Neural crest cell (in vitro differentiated cells): Measurements from ENCODE around the gene TNFAIP3. TPM values are rescaled to one million over a fixed set of nuclear protein-coding genes. Genes with fewer than 3 reads are reported as not detected.
"Not testable (repeated sequence)": the region's sequence is repeated elsewhere in the genome, so short reads cannot be mapped to it uniquely, and the experiment has no call there.

ENCODE experiments used
- DNase-seq: peaks from one replicate; pipeline ENCODE4 v3.0.0; 2021; ENCODE audit warnings: low read depth, mixed read lengths, low spot score
- H3K27ac Mint-ChIP-seq: one replicate; pipeline ENCODE4 v1.8.0; 2021; ENCODE audit warnings: mild to moderate bottlenecking, mixed read lengths; ENCODE audit not compliant: unreplicated experiment
- H3K27me3 Mint-ChIP-seq: 2 replicates; pipeline ENCODE4 v1.8.0; 2021; ENCODE audit warnings: low read depth, mild to moderate bottlenecking, mixed read lengths
- H3K36me3 Mint-ChIP-seq: 2 replicates; pipeline ENCODE4 v1.8.0; 2021; ENCODE audit warnings: low read depth, mild to moderate bottlenecking, mixed read lengths
- H3K4me1 Mint-ChIP-seq: 2 replicates; pipeline ENCODE4 v1.8.0; 2021; ENCODE audit warnings: mixed read lengths
- H3K4me3 Mint-ChIP-seq: one replicate; pipeline ENCODE4 v1.8.0; 2021; ENCODE audit warnings: mild to moderate bottlenecking, mixed read lengths
- H3K9me3 Mint-ChIP-seq: 2 replicates; pipeline ENCODE4 v1.8.0; 2021; ENCODE audit warnings: mixed read lengths
- CTCF ChIP-seq: fragments of 200-600 bp; sonication (generic); conservative IDR thresholded peaks from 2 replicates; pipeline ENCODE4 v1.5.0; 2021; ENCODE audit warnings: antibody characterized with exemption, mild to moderate bottlenecking
- total RNA-seq: library from RNA; stranded (reverse); gene quantifications from 2 replicates; pipeline ENCODE4 v1.2.1, GENCODE V29; 2021

TNFAIP3 gene
- total RNA-seq, 1 donor from 2014 or later = 2.9 TPM

- Mint-ChIP-seq H3K27me3 (no peaks in the 10 kb centered on the region), H3K4me1 (peaks cover 13% of the 10 kb centered on the region)
- no peak for TF ChIP-seq CTCF
Measured at GRCh38 chr6:137880746-137881521, 13.9 kb downstream of the TNFAIP3 start.

GRCh38 chr6:137881522-137881886 lies 14.4 kb downstream of the TNFAIP3 start:
- DNase-seq = no peak
- peaks cover 12% of the 10 kb centered on the region for H3K4me1 Mint-ChIP-seq

More at GRCh38 chr6:137880746-137881521, 13.9 kb downstream of the TNFAIP3 start:
- no peak for DNase-seq
- Mint-ChIP-seq H3K9me3 (no peaks in the 10 kb centered on the region), H3K27ac (no peak overlapping the region), H3K36me3 (peaks cover 2% of the 10 kb centered on the region), H3K4me3 (no peak overlapping the region)

DNA sequence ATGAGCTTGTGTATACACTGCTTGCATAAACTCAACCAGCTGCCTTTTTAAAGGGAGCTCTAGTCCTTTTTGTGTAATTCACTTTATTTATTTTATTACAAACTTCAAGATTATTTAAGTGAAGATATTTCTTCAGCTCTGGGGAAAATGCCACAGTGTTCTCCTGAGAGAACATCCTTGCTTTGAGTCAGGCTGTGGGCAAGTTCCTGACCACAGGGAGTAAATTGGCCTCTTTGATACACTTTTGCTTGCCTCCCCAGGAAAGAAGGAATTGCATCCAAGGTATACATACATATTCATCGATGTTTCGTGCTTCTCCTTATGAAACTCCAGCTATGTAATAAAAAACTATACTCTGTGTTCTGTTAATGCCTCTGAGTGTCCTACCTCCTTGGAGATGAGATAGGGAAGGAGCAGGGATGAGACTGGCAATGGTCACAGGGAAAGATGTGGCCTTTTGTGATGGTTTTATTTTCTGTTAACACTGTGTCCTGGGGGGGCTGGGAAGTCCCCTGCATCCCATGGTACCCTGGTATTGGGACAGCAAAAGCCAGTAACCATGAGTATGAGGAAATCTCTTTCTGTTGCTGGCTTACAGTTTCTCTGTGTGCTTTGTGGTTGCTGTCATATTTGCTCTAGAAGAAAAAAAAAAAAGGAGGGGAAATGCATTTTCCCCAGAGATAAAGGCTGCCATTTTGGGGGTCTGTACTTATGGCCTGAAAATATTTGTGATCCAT lies 15.3 kb downstream of the TNFAIP3 start:
- Mint-ChIP-seq H3K9me3 (peaks cover 6% of the 10 kb centered on the region), H3K27me3 (no peaks in the 10 kb centered on the region), H3K27ac (no peak overlapping the region)

More at GRCh38 chr6:137881522-137881886, 14.4 kb downstream of the TNFAIP3 start:
- no peak overlapping the region for H3K27ac Mint-ChIP-seq
- peaks cover 2% of the 10 kb centered on the region for H3K36me3 Mint-ChIP-seq
- TF ChIP-seq CTCF = no peak
- H3K27me3 Mint-ChIP-seq = no peaks in the 10 kb centered on the region
- no peaks in the 10 kb centered on the region for H3K9me3 Mint-ChIP-seq
- H3K4me3 Mint-ChIP-seq = no peak overlapping the region

GRCh38 chr6:137883400-137884148 lies 16.5 kb downstream of the TNFAIP3 start:
- DNase-seq = no peak
- H3K4me3 Mint-ChIP-seq = no peak overlapping the region
- peaks cover 2% of the 10 kb centered on the region for H3K36me3 Mint-ChIP-seq
- H3K9me3 Mint-ChIP-seq = peaks cover 7% of the 10 kb centered on the region
- TF ChIP-seq CTCF = no peak
- peaks cover 12% of the 10 kb centered on the region for H3K4me1 Mint-ChIP-seq
- no peaks in the 10 kb centered on the region for H3K27me3 Mint-ChIP-seq
- peak overlapping the region; percentile 3 for H3K27ac Mint-ChIP-seq

More for the DNA sequence above, 15.3 kb downstream of the TNFAIP3 start:
- no peak for TF ChIP-seq CTCF
- Mint-ChIP-seq H3K4me1 (peaks cover 12% of the 10 kb centered on the region), H3K36me3 (peaks cover 2% of the 10 kb centered on the region), H3K4me3 (no peak overlapping the region)
- DNase-seq = no peak

DNA sequence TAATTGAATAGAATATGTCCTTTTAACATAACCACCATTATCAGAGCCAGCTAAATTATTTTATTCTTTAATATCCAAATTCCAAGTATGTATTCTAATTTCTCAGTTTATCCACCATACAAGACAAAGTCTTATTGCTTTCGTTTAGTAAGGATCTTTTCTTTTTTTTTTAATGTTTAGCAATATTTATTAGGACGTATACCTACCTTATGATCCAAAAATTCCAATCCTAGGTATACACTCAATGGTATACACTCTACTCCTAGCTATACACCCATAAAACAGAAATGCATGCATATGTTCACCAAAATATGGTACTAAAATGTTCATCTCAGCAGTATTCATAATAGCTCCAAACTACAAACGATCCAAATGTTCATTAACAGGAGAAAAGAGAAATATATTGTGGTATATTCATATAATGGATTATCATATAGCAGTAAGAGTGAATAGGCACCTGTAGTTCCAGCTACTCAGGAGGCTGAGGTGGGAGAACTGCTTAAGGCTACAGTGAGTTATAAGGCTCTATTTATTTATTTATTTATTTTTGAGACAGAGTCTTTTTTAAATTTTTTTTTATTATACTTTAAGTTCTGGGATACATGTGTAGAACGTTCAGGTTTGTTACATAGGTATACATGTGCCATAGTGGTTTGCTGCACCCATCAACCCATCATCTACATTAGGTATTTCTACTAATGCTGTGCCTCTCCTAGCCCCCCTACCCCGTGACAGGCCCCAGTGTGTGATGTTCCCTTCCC lies 17.3 kb downstream of the TNFAIP3 start:
- Mint-ChIP-seq H3K27ac (no peak overlapping the region), H3K4me1 (peaks cover 6% of the 10 kb centered on the region)

GRCh38 chr6:137884910-137885229 lies 17.8 kb downstream of the TNFAIP3 start:
- not testable (repeated sequence) for H3K4me1 Mint-ChIP-seq, H3K27me3 Mint-ChIP-seq, H3K27ac Mint-ChIP-seq, H3K36me3 Mint-ChIP-seq, H3K4me3 Mint-ChIP-seq, DNase-seq
- H3K9me3 Mint-ChIP-seq = peaks cover 12% of the 10 kb centered on the region

More for the DNA sequence above, 17.3 kb downstream of the TNFAIP3 start:
- no peak overlapping the region for H3K4me3 Mint-ChIP-seq
- peaks cover 11% of the 10 kb centered on the region for H3K9me3 Mint-ChIP-seq
- H3K36me3 Mint-ChIP-seq = no peaks in the 10 kb centered on the region
- TF ChIP-seq CTCF = no peak
- no peak for DNase-seq
- no peaks in the 10 kb centered on the region for H3K27me3 Mint-ChIP-seq

DNA sequence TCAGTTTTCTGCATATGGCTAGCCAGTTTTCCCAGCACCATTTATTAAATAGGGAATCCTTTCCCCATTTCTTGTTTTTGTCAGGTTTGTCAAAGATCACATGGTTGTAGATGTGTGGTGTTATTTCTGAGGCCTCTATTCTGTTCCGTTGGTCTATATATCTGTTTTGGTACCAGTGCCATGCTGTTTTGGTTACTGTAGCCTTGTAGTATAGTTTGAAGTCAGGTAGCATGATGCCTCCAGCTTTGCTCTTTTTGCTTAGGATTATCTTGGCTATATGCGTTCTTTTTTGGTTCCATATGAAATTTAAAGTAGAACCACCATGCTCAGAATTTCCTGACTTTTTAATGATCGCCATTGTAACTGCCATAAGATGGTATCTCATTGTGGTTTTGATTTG lies 19.2 kb downstream of the TNFAIP3 start:
- DNase-seq, H3K4me1 Mint-ChIP-seq, H3K27ac Mint-ChIP-seq, H3K27me3 Mint-ChIP-seq, H3K36me3 Mint-ChIP-seq, H3K4me3 Mint-ChIP-seq: not testable (repeated sequence)
- H3K9me3 Mint-ChIP-seq = peaks cover 12% of the 10 kb centered on the region
